ENCODE measurements around the gene GLI1. TPM values are rescaled to one million over a fixed set of nuclear protein-coding genes. Genes with fewer than 3 reads are reported as not detected.
"Not testable (repeated sequence)": the region's sequence is repeated elsewhere in the genome, so short reads cannot be mapped to it uniquely, and the experiment has no call there.

The GLI1 gene
- total RNA-seq (2014; rRNA removed; shearing (Covaris generic); ENCODE audit: low replicate concordance), result 0.57 and 1.8 TPM in 2 replicates

- no peak for DNase-seq (ENCODE audit: low read depth)
- in situ Hi-C loops (cut with HindIII; ENCODE audit: low pct_unique_long_range_greater_than_20kb, low sequenced_read_pairs), result no loop called here
These were observed at the start of gene GLI1 for GRCh38 chr12:57459750-57460467. Gene GLI1 (plus strand): TSS chr12:57459785. CDS start chr12:57463692, 3,907 bp downstream.

- in situ Hi-C loops (cut with HindIII; ENCODE audit: low pct_unique_long_range_greater_than_20kb, low sequenced_read_pairs), result no loop called here
- DNase-seq (ENCODE audit: low read depth), result no peak
These were observed 49.1 kb upstream of the GLI1 start for GRCh38 chr12:57410534-57410933.

- DNase-seq (ENCODE audit: low read depth); in situ Hi-C loops (cut with HindIII; ENCODE audit: low pct_unique_long_range_greater_than_20kb, low sequenced_read_pairs): not testable (repeated sequence)
These were observed 45.4 kb upstream of the GLI1 start for GRCh38 chr12:57414160-57414559.

GRCh38 chr12:57415088-57415487 is 44.5 kb upstream of the GLI1 start:
- no peak for DNase-seq (ENCODE audit: low read depth)
- in situ Hi-C loops (cut with HindIII; ENCODE audit: low pct_unique_long_range_greater_than_20kb, low sequenced_read_pairs), result no loop called here

- no peak for DNase-seq (ENCODE audit: low read depth)
- in situ Hi-C loops (cut with HindIII; ENCODE audit: low pct_unique_long_range_greater_than_20kb, low sequenced_read_pairs), result no loop called here
These were observed 43.3 kb upstream of the GLI1 start for GRCh38 chr12:57416039-57416996.

- in situ Hi-C loops (cut with HindIII; ENCODE audit: low pct_unique_long_range_greater_than_20kb, low sequenced_read_pairs), result no loop called here
- no peak for DNase-seq (ENCODE audit: low read depth)
These were observed 41.3 kb upstream of the GLI1 start for GRCh38 chr12:57418255-57418654.

GRCh38 chr12:57419495-57419894 is 40.1 kb upstream of the GLI1 start:
- no peak for DNase-seq (ENCODE audit: low read depth)
- in situ Hi-C loops (cut with HindIII; ENCODE audit: low pct_unique_long_range_greater_than_20kb, low sequenced_read_pairs), result no loop called here

GRCh38 chr12:57420482-57420881 is 39.1 kb upstream of the GLI1 start:
- no peak for DNase-seq (ENCODE audit: low read depth)
- in situ Hi-C loops (cut with HindIII; ENCODE audit: low pct_unique_long_range_greater_than_20kb, low sequenced_read_pairs), result no loop called here

GRCh38 chr12:57426948-57427347 is 32.6 kb upstream of the GLI1 start:
- in situ Hi-C loops (cut with HindIII; ENCODE audit: low pct_unique_long_range_greater_than_20kb, low sequenced_read_pairs); DNase-seq (ENCODE audit: low read depth): not testable (repeated sequence)

GRCh38 chr12:57428965-57429364 is 30.6 kb upstream of the GLI1 start:
- in situ Hi-C loops (cut with HindIII; ENCODE audit: low pct_unique_long_range_greater_than_20kb, low sequenced_read_pairs), result no loop called here
- DNase-seq (ENCODE audit: low read depth), result no peak

GRCh38 chr12:57429473-57430111 is 30.0 kb upstream of the GLI1 start:
- no peak for DNase-seq (ENCODE audit: low read depth)
- in situ Hi-C loops (cut with HindIII; ENCODE audit: low pct_unique_long_range_greater_than_20kb, low sequenced_read_pairs), result no loop called here

- DNase-seq (ENCODE audit: low read depth), result peak; percentile 54
- in situ Hi-C loops (cut with HindIII; ENCODE audit: low pct_unique_long_range_greater_than_20kb, low sequenced_read_pairs), result no loop called here
These were observed 29.3 kb upstream of the GLI1 start for GRCh38 chr12:57430112-57430930.

GRCh38 chr12:57430931-57431566 is 28.5 kb upstream of the GLI1 start, which contains the start of gene R3HDM2:
Gene R3HDM2 (minus strand): TSS chr12:57431043. CDS start chr12:57310428, 120,615 bp downstream.
- in situ Hi-C loops (cut with HindIII; ENCODE audit: low pct_unique_long_range_greater_than_20kb, low sequenced_read_pairs), result no loop called here
- DNase-seq (ENCODE audit: low read depth), result peak; percentile 94

GRCh38 chr12:57431654-57432188 is 27.9 kb upstream of the GLI1 start:
- DNase-seq (ENCODE audit: low read depth), result no peak
- in situ Hi-C loops (cut with HindIII; ENCODE audit: low pct_unique_long_range_greater_than_20kb, low sequenced_read_pairs), result no loop called here

GRCh38 chr12:57433370-57433769 is 26.2 kb upstream of the GLI1 start:
- in situ Hi-C loops (cut with HindIII; ENCODE audit: low pct_unique_long_range_greater_than_20kb, low sequenced_read_pairs), result no loop called here

GRCh38 chr12:57434517-57435223 is 24.9 kb upstream of the GLI1 start, which contains the start of gene INHBC:
Gene INHBC (plus strand): TSS chr12:57434784. CDS start chr12:57434887, 103 bp downstream.
- in situ Hi-C loops (cut with HindIII; ENCODE audit: low pct_unique_long_range_greater_than_20kb, low sequenced_read_pairs), result no loop called here
- DNase-seq (ENCODE audit: low read depth), result no peak

More at GRCh38 chr12:57433370-57433769, 26.2 kb upstream of the GLI1 start:
- DNase-seq (ENCODE audit: low read depth), result no peak

Data from Caki2 (cell line).